ENCODE measurements around the gene WBP11.
"Not testable (repeated sequence)": the region's sequence is repeated elsewhere in the genome, so short reads cannot be mapped to it uniquely, and the experiment has no call there.

Gene WBP11

GRCh38 chr12:14774074-14774905 is 29.0 kb downstream of the WBP11 start:
- in situ Hi-C loops (cut with HindIII; ENCODE audit: low sequenced_read_pairs): no loop called here

GRCh38 chr12:14773685-14774073 is 29.6 kb downstream of the WBP11 start:
- in situ Hi-C loops (cut with HindIII; ENCODE audit: low sequenced_read_pairs): no loop called here

GRCh38 chr12:14772946-14773345 is 30.3 kb downstream of the WBP11 start:
- in situ Hi-C loops (cut with HindIII; ENCODE audit: low sequenced_read_pairs): no loop called here

- in situ Hi-C loops (cut with HindIII; ENCODE audit: low sequenced_read_pairs): no loop called here
These were observed 31.6 kb downstream of the WBP11 start for GRCh38 chr12:14771651-14772137.

- in situ Hi-C loops (cut with HindIII; ENCODE audit: low sequenced_read_pairs): no loop called here
These were observed 32.5 kb downstream of the WBP11 start for GRCh38 chr12:14770496-14771461.

- in situ Hi-C loops (cut with HindIII; ENCODE audit: low sequenced_read_pairs): no loop called here
These were observed 33.2 kb downstream of the WBP11 start for GRCh38 chr12:14769969-14770495.

- in situ Hi-C loops (cut with HindIII; ENCODE audit: low sequenced_read_pairs): no loop called here
These were observed 33.8 kb downstream of the WBP11 start for GRCh38 chr12:14769466-14769968.

GRCh38 chr12:14768823-14769405 is 34.4 kb downstream of the WBP11 start:
- in situ Hi-C loops (cut with HindIII; ENCODE audit: low sequenced_read_pairs): no loop called here

GRCh38 chr12:14767617-14768016 is 35.7 kb downstream of the WBP11 start:
- in situ Hi-C loops (cut with HindIII; ENCODE audit: low sequenced_read_pairs): no loop called here

GRCh38 chr12:14766649-14767215 is 36.5 kb downstream of the WBP11 start:
- in situ Hi-C loops (cut with HindIII; ENCODE audit: low sequenced_read_pairs): no loop called here

GRCh38 chr12:14766020-14766419 is 37.3 kb downstream of the WBP11 start:
- in situ Hi-C loops (cut with HindIII; ENCODE audit: low sequenced_read_pairs): not testable (repeated sequence)

- in situ Hi-C loops (cut with HindIII; ENCODE audit: low sequenced_read_pairs): no loop called here
These were observed 37.9 kb downstream of the WBP11 start for GRCh38 chr12:14765398-14765797.

GRCh38 chr12:14759711-14760280 is 43.5 kb downstream of the WBP11 start:
- in situ Hi-C loops (cut with HindIII; ENCODE audit: low sequenced_read_pairs): loop anchor here (5.0 kb wide), 1 partner anchor 78 kb away; no protein-coding TSS in a partner anchor

GRCh38 chr12:14756334-14757143 is 46.7 kb downstream of the WBP11 start:
- in situ Hi-C loops (cut with HindIII; ENCODE audit: low sequenced_read_pairs): loop anchor here (5.0 kb wide), 1 partner anchor 81 kb away; no protein-coding TSS in a partner anchor

- in situ Hi-C loops (cut with HindIII; ENCODE audit: low sequenced_read_pairs): no loop called here
These were observed 51.3 kb downstream of the WBP11 start for GRCh38 chr12:14751986-14752385.

GRCh38 chr12:14743061-14743460 is 60.2 kb downstream of the WBP11 start:
- in situ Hi-C loops (cut with HindIII; ENCODE audit: low sequenced_read_pairs): no loop called here

GRCh38 chr12:14741942-14742341 is 61.3 kb downstream of the WBP11 start:
- in situ Hi-C loops (cut with HindIII; ENCODE audit: low sequenced_read_pairs): no loop called here

GRCh38 chr12:14741153-14741552 is 62.1 kb downstream of the WBP11 start:
- in situ Hi-C loops (cut with HindIII; ENCODE audit: low sequenced_read_pairs): no loop called here

GRCh38 chr12:14736441-14736840 is 66.8 kb downstream of the WBP11 start:
- in situ Hi-C loops (cut with HindIII; ENCODE audit: low sequenced_read_pairs): loop anchor here (10.0 kb wide), 1 partner anchor 98 kb away; no protein-coding TSS in a partner anchor
